Kidney (tissue), 14 donors: Measurements from ENCODE around the gene DONSON. TPM values are rescaled to one million over a fixed set of nuclear protein-coding genes. Genes with fewer than 3 reads are reported as not detected.

ENCODE experiments used
- DNase-seq, 5 donors: peaks; one replicate each; pipeline ENCODE4 v3.0.0-alpha.2; 2013 to 2020
- FAIRE-seq: peaks from 2 replicates; lab custom pipeline; 2012; peaks lifted over from hg19 to GRCh38; lab: Jason Lieb, UNC
- H3K27ac ChIP-seq, 2 donors: one replicate each; pipeline ENCODE4 v1.7.0; 2013; ENCODE audit warnings: low read depth in 2 of 2, low read length in 2 of 2, inconsistent platforms in 1 of 2
- H3K27me3 ChIP-seq: one replicate; pipeline ENCODE4 v1.7.1; 2013; ENCODE audit warnings: low read length, inconsistent platforms; ENCODE audit not compliant: control insufficient read depth, insufficient read depth
- H3K36me3 ChIP-seq, 3 donors: one replicate each; pipeline versions ENCODE4 v1.7.0 to v1.7.1; 2013; ENCODE audit warnings: low read length in 3 of 3, control low read depth in 1 of 3, inconsistent platforms in 1 of 3; ENCODE audit not compliant: insufficient read depth in 3 of 3, control insufficient read depth in 2 of 3
- H3K4me1 ChIP-seq, 3 donors: one replicate each; pipeline versions ENCODE4 v1.7.0 to v1.7.1; 2013; ENCODE audit warnings: low read length in 3 of 3, inconsistent platforms in 1 of 3, low read depth in 1 of 3; ENCODE audit not compliant: control insufficient read depth in 2 of 3, insufficient read depth in 2 of 3
- H3K4me3 ChIP-seq, 3 donors: one replicate each; pipeline versions ENCODE4 v1.7.0 to v1.8.1; 2013; ENCODE audit warnings: low read length in 3 of 3, control low read depth in 1 of 3, inconsistent platforms in 1 of 3
- H3K9ac ChIP-seq, 3 donors: one replicate each; pipeline versions ENCODE4 v1.7.0 to v1.7.1; 2013; ENCODE audit warnings: low read length in 3 of 3, control low read depth in 1 of 3, inconsistent platforms in 1 of 3
- H3K9me3 ChIP-seq, 3 donors: one replicate each; pipeline versions ENCODE4 v1.7.0 to v1.7.1; 2013; ENCODE audit warnings: low read length in 3 of 3, control low read depth in 1 of 3, inconsistent platforms in 1 of 3; ENCODE audit not compliant: control insufficient read depth in 2 of 3, insufficient read depth in 1 of 3
- CTCF ChIP-seq: IDR thresholded peaks from 3 replicates; pipeline ENCODE4 v1.5.1; 2012; ENCODE audit warnings: mild to moderate bottlenecking, moderate library complexity, borderline replicate concordance; ENCODE audit not compliant: insufficient read depth; ENCODE audit errors: extremely low read depth
- intact Hi-C: fragments of 100-400 bp; cut with DNase I; formaldehyde crosslinking; loops from one replicate; pipeline ENCODE4 v1.11.1; 2022
- polyA plus RNA-seq: library from polyadenylated mRNA; stranded (reverse); fragments of 350-450 nt; fragmentation: Illumina TruSeq; extraction: RNeasy Lipid Tissue Mini Kit (QIAGEN cat#74804); gene quantifications from one replicate; pipeline ENCODE4 v1.2.3, GENCODE V29; 2014; ENCODE audit warnings: low read depth, low replicate concordance; ENCODE audit not compliant: insufficient read depth
- total RNA-seq: library from RNA; stranded (reverse); fragmentation: NEBNext Ultra II Directional; extraction: Animal tissue kit (Norgen Biotek cat#: 25700); gene quantifications from one replicate; pipeline ENCODE4 v1.2.1, GENCODE V29; 2021
- donor health status: control.
- donor health status: control.
- donor health status: control.
- donor health status: control.
- donor health status: control.
- donor health status: DM: yes; HTN: yes; CAD: no.
- donor health status: Normal renal cell carcinoma (clear cell type).

Gene DONSON
- total and polyA plus RNA-seq, 2 donors from 2014 or later: 6.8 to 8.9 TPM

- FAIRE-seq (no peak), DNase-seq (no peak)
- Histone ChIP-seq H3K36me3 (peaks cover 58 to 85% (median 69%) of the 10 kb centered on the region in 3 donors), H3K9ac (no peak overlapping the region), H3K27me3 (no peaks in the 10 kb centered on the region), H3K4me3 (no peak overlapping the region), H3K27ac (no peak overlapping the region), H3K4me1 (no peaks in the 10 kb centered on the region), H3K9me3 (no peaks in the 10 kb centered on the region)
- no peak for TF ChIP-seq CTCF
- intact Hi-C loops: no loop called here
Measured at GRCh38 chr21:33554236-33554981, 34.1 kb downstream of the DONSON start.

- no peak for TF ChIP-seq CTCF
- Histone ChIP-seq H3K4me3 (no peak overlapping the region), H3K9me3 (no peaks in the 10 kb centered on the region), H3K36me3 (peaks cover 49 to 78% (median 66%) of the 10 kb centered on the region in 3 donors), H3K9ac (no peak overlapping the region), H3K4me1 (no peaks in the 10 kb centered on the region), H3K27me3 (no peaks in the 10 kb centered on the region), H3K27ac (no peak overlapping the region)
- no peak for DNase-seq
- intact Hi-C loops: no loop called here
- no peak for FAIRE-seq
Measured at GRCh38 chr21:33552999-33553598, 35.4 kb downstream of the DONSON start.

- H3K27ac ChIP-seq: no peak overlapping the region
- peaks cover 44 to 73% (median 59%) of the 10 kb centered on the region in 3 donors for H3K36me3 ChIP-seq
- no peak for FAIRE-seq
- no peaks in the 10 kb centered on the region for H3K9me3 ChIP-seq
- TF ChIP-seq CTCF: no peak
- no peaks in the 10 kb centered on the region for H3K4me1 ChIP-seq
- no peak overlapping the region for H3K9ac ChIP-seq
- intact Hi-C loops: no loop called here
- no peaks in the 10 kb centered on the region for H3K27me3 ChIP-seq
- DNase-seq: no peak
- no peak overlapping the region for H3K4me3 ChIP-seq
Measured at GRCh38 chr21:33552093-33552998, 36.1 kb downstream of the DONSON start.
